ENCODE measurements around the gene FBXO7.

- no peak for TF ChIP-seq POLR2A (IDR thresholded peaks at IDR 0.05; ENCODE audit: low read depth, low read length)
- TF ChIP-seq RAD21 (IDR thresholded peaks at IDR 0.05; ENCODE audit: low read length): no peak
- TF ChIP-seq, protein P1, sequence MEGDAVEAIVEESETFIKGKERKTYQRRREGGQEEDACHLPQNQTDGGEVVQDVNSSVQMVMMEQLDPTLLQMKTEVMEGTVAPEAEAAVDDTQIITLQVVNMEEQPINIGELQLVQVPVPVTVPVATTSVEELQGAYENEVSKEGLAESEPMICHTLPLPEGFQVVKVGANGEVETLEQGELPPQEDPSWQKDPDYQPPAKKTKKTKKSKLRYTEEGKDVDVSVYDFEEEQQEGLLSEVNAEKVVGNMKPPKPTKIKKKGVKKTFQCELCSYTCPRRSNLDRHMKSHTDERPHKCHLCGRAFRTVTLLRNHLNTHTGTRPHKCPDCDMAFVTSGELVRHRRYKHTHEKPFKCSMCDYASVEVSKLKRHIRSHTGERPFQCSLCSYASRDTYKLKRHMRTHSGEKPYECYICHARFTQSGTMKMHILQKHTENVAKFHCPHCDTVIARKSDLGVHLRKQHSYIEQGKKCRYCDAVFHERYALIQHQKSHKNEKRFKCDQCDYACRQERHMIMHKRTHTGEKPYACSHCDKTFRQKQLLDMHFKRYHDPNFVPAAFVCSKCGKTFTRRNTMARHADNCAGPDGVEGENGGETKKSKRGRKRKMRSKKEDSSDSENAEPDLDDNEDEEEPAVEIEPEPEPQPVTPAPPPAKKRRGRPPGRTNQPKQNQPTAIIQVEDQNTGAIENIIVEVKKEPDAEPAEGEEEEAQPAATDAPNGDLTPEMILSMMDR (conservative IDR thresholded peaks at IDR 0.05; ENCODE audit: low read depth, low read length): no peak
- no peak for TF ChIP-seq MAZ (IDR thresholded peaks at IDR 0.05; ENCODE audit: borderline replicate concordance, low read depth, low read length)
- no peak for TF ChIP-seq USF2 (IDR thresholded peaks at IDR 0.05; ENCODE audit: low read depth, low read length)
- no peak for TF ChIP-seq MXI1 (IDR thresholded peaks at IDR 0.05; ENCODE audit: borderline replicate concordance, low read depth, low read length)
- TF ChIP-seq SMC3 (IDR thresholded peaks at IDR 0.05; ENCODE audit: low read depth, low read length): no peak
- TF ChIP-seq FOS (IDR thresholded peaks at IDR 0.05; ENCODE audit: low read depth, low read length): no peak
- no peak for TF ChIP-seq MAFK (IDR thresholded peaks at IDR 0.05; ENCODE audit: low read depth, low read length)
- no peak for TF ChIP-seq RFX5 (IDR thresholded peaks at IDR 0.05; ENCODE audit: low read depth, low read length)
- no peak for TF ChIP-seq RCOR1 (IDR thresholded peaks at IDR 0.05; ENCODE audit: insufficient replicate concordance, low read length)
- TF ChIP-seq, protein P2, sequence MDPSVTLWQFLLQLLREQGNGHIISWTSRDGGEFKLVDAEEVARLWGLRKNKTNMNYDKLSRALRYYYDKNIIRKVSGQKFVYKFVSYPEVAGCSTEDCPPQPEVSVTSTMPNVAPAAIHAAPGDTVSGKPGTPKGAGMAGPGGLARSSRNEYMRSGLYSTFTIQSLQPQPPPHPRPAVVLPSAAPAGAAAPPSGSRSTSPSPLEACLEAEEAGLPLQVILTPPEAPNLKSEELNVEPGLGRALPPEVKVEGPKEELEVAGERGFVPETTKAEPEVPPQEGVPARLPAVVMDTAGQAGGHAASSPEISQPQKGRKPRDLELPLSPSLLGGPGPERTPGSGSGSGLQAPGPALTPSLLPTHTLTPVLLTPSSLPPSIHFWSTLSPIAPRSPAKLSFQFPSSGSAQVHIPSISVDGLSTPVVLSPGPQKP (IDR thresholded peaks at IDR 0.05; ENCODE audit: borderline replicate concordance, low read depth, low read length): no peak
- no peak for TF ChIP-seq NFE2L2 (IDR thresholded peaks at IDR 0.05; ENCODE audit: low read depth, low read length)
Observed at GRCh38 chr22:32492111-32492510, 17.5 kb downstream of the FBXO7 start.
